ENCODE results near the gene GINS1. TPM values are rescaled to one million over a fixed set of nuclear protein-coding genes. Genes with fewer than 3 reads are reported as not detected.

GINS1 gene
- polyA plus RNA-seq, 1 experiment: 2.7 TPM

DNA sequence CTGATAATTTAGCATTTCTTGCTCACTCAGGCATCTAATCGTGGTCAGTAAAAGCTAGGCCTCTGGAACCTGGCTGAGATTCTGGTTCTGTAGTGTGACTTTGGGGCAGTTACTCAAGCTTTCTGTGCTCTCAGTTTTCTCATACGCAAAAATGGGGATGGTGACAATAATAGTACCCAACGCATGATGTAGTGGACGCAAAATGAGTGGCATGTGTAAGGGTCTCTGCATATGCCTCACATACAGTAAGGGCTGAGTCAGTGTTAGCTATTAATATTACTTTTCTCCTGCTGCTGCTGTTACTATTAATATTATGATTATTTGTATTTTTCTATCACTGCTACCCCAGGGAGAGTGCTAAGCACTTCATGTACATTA is 686 bp downstream of the GINS1 start:
- Histone ChIP-seq H3K36me3 (ENCODE audit: control insufficient read depth, insufficient read depth, low read length) (no peaks in the 10 kb centered on the region), H3K27me3 (ENCODE audit: control insufficient read depth, insufficient read depth, low read length) (no peaks in the 10 kb centered on the region), H3K4me3 (ENCODE audit: low read depth, low read length) (peak overlapping the region; percentile 74)
- no peak for DNase-seq (ENCODE audit: low read depth)
- TF ChIP-seq, protein P1, sequence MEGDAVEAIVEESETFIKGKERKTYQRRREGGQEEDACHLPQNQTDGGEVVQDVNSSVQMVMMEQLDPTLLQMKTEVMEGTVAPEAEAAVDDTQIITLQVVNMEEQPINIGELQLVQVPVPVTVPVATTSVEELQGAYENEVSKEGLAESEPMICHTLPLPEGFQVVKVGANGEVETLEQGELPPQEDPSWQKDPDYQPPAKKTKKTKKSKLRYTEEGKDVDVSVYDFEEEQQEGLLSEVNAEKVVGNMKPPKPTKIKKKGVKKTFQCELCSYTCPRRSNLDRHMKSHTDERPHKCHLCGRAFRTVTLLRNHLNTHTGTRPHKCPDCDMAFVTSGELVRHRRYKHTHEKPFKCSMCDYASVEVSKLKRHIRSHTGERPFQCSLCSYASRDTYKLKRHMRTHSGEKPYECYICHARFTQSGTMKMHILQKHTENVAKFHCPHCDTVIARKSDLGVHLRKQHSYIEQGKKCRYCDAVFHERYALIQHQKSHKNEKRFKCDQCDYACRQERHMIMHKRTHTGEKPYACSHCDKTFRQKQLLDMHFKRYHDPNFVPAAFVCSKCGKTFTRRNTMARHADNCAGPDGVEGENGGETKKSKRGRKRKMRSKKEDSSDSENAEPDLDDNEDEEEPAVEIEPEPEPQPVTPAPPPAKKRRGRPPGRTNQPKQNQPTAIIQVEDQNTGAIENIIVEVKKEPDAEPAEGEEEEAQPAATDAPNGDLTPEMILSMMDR (IDR thresholded peaks at IDR 0.05; ENCODE audit: insufficient read depth, low read depth, low read length): no peak
- CTCF ChIA-PET: interaction anchor here (0.5 to 4.3 kb wide), 4 partner anchors 10 to 218 kb away, joined by 3 to 32 read pairs (median 4); no protein-coding TSS in a partner anchor
- POLR2A ChIA-PET: interaction anchor here (0.5 kb wide), 1 partner anchor 277 kb away, joined by 5 read pairs; no protein-coding TSS in a partner anchor

DNA sequence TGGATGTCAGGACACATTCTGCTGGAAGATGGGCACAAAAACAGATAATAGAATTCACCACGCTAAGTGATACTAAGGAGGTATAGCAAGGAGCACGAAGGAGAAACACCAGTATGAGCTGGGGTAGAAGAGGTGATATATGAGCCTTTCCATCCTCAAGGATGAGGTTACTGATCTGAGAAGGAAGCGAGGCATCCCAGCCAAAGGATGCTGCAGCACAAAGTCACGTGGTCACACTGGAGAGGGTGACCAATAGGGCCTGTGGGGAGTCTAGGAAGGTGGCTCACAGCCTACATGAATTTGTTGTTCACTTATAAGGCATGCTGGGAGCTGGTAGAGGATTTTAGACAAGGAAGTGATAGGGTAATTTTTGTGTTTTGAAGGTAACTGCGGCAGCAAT is 1.4 kb downstream of the GINS1 start:
- TF ChIP-seq, protein P1 (IDR thresholded peaks at IDR 0.05; ENCODE audit: insufficient read depth, low read depth, low read length): no peak
- Histone ChIP-seq H3K36me3 (ENCODE audit: control insufficient read depth, insufficient read depth, low read length) (no peaks in the 10 kb centered on the region), H3K27me3 (ENCODE audit: control insufficient read depth, insufficient read depth, low read length) (no peaks in the 10 kb centered on the region), H3K4me3 (ENCODE audit: low read depth, low read length) (no peak overlapping the region)
- DNase-seq (ENCODE audit: low read depth): no peak
- POLR2A ChIA-PET: no interaction called here
- CTCF ChIA-PET: interaction anchor here (0.5 to 4.3 kb wide), 4 partner anchors 10 to 219 kb away, joined by 3 to 32 read pairs (median 4); no protein-coding TSS in a partner anchor

DNA sequence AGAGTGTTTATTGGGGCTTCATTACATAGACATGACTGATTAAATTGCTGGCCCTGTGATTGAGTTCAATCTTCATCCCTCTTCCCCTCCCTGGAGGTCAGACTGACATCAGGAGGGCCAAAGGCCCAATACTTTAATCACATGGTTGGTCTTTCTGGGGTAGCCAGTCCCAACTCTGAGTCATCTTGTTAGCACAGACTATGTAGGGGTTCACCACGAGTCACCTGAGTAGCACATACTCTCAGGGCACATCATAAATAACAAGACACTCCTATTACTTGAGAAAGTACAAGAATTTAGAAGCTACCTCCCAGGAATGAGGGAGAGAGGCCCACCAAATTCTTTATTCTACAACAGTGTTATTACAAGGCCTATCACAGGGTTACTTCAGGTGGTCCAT is 11.3 kb downstream of the GINS1 start:
- ChIA-PET POLR2A (no interaction called here), CTCF (interaction anchor here (1.0 kb wide), 1 partner anchor 10 kb away, joined by 4 read pairs; no protein-coding TSS in a partner anchor)
- Histone ChIP-seq H3K4me3 (ENCODE audit: low read depth, low read length) (no peak overlapping the region), H3K27me3 (ENCODE audit: control insufficient read depth, insufficient read depth, low read length) (no peaks in the 10 kb centered on the region), H3K36me3 (ENCODE audit: control insufficient read depth, insufficient read depth, low read length) (no peaks in the 10 kb centered on the region)
- DNase-seq (ENCODE audit: low read depth): no peak
- TF ChIP-seq, protein P1 (IDR thresholded peaks at IDR 0.05; ENCODE audit: insufficient read depth, low read depth, low read length): no peak

DNA sequence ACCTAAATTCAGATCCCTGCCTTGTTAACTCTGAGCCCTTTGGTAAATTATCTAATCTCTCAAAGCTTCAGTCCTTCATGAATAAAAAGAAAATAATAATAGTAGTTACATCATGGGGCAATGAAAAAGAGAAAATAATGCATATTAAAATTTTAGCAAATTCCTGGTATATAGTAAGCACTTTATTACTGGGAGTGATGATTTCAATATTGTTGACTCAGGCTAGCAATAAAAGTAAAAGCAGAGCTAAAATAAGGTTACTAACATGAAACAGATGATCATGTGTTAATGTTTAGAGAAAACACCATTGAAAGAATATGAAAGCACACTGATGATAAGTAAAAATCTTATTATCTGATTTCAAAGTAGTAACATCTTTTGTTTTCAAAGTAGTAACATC is 13.6 kb downstream of the GINS1 start:
- TF ChIP-seq, protein P1 (IDR thresholded peaks at IDR 0.05; ENCODE audit: insufficient read depth, low read depth, low read length): no peak
- H3K36me3 ChIP-seq (ENCODE audit: control insufficient read depth, insufficient read depth, low read length): no peaks in the 10 kb centered on the region
- POLR2A ChIA-PET: interaction anchor here (0.6 kb wide), 1 partner anchor 79 kb away, joined by 3 read pairs; no protein-coding TSS in a partner anchor
- H3K27me3 ChIP-seq (ENCODE audit: control insufficient read depth, insufficient read depth, low read length): no peaks in the 10 kb centered on the region
- no peak overlapping the region for H3K4me3 ChIP-seq (ENCODE audit: low read depth, low read length)
- CTCF ChIA-PET: interaction anchor here (1.2 kb wide), 1 partner anchor 22 kb away, joined by 4 read pairs; no protein-coding TSS in a partner anchor
- DNase-seq (ENCODE audit: low read depth): peak; percentile 40

DNA sequence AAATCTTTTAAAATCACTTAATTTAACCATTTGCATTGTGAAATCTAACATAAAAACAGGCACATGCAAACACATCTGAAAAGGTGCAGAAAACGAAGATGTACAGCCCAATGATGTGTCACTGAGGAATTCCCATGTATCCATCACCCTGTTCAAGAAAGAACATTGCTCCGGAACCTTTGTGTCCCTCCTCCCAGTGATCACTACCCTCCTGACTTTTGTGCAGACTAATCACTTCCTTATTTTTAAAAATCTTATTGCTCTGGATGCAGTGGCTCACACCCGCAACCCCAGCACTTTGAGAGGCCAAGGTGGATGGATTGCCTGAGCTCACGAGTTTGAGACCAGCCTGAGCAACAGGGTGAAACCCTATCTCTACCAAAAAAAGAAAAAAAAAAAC is 14.6 kb downstream of the GINS1 start:
- H3K36me3 ChIP-seq (ENCODE audit: control insufficient read depth, insufficient read depth, low read length): no peaks in the 10 kb centered on the region
- no peak for DNase-seq (ENCODE audit: low read depth)
- no peak overlapping the region for H3K4me3 ChIP-seq (ENCODE audit: low read depth, low read length)
- ChIA-PET POLR2A (no interaction called here), CTCF (no interaction called here)
- H3K27me3 ChIP-seq (ENCODE audit: control insufficient read depth, insufficient read depth, low read length): no peaks in the 10 kb centered on the region
- TF ChIP-seq, protein P1 (IDR thresholded peaks at IDR 0.05; ENCODE audit: insufficient read depth, low read depth, low read length): no peak
